Fibroblast of lung (primary cell): ENCODE results near the gene FBLN1. TPM values are rescaled to one million over a fixed set of nuclear protein-coding genes. Genes with fewer than 3 reads are reported as not detected.

Source experiments
- DNase-seq, 2 donors: peaks; one replicate each; pipeline versions ENCODE4 v3.0.0 to v3.0.0-alpha.2; 2010; ENCODE audit warnings: low read depth in 2 of 2
- H2AFZ ChIP-seq: 2 replicates; pipeline ENCODE4 v1.5.1; 2012; ENCODE audit warnings: low read length, control low read depth, inconsistent platforms
- H3K27ac ChIP-seq: 2 replicates; pipeline ENCODE4 v1.5.1; 2011; ENCODE audit warnings: low read length, control low read depth; ENCODE audit not compliant: insufficient read depth
- H3K27me3 ChIP-seq: 2 replicates; pipeline ENCODE4 v1.5.1; 2011; ENCODE audit warnings: mild to moderate bottlenecking, low read length; ENCODE audit not compliant: control insufficient read depth, insufficient read depth
- H3K36me3 ChIP-seq: 2 replicates; pipeline ENCODE4 v1.5.1; 2011; ENCODE audit warnings: low read length; ENCODE audit not compliant: control insufficient read depth, insufficient read depth
- H3K4me1 ChIP-seq: 2 replicates; pipeline ENCODE4 v1.5.1; 2011; ENCODE audit warnings: low read length; ENCODE audit not compliant: control insufficient read depth, insufficient read depth; ENCODE audit errors: extremely low read depth
- H3K4me2 ChIP-seq: 2 replicates; pipeline ENCODE4 v1.5.1; 2011; ENCODE audit warnings: low read length, control low read depth; ENCODE audit not compliant: insufficient read depth; ENCODE audit errors: extremely low read depth
- H3K4me3 ChIP-seq, 4 experiments: fragments of 200-600 bp in 1 of 4; sonication (generic) in 1 of 4; replicated peaks in 1 of 4; 2 replicates each; pipeline ENCODE4 v1.5.1; 2011 to 2016; ENCODE audit warnings: low read length in 4 of 4, low read depth in 3 of 4, mild to moderate bottlenecking in 3 of 4, control low read depth in 2 of 4, inconsistent platforms in 1 of 4, mixed read lengths in 1 of 4; ENCODE audit not compliant: insufficient read depth in 1 of 4; ENCODE audit errors: control extremely low read depth in 1 of 4
- H3K79me2 ChIP-seq: 2 replicates; pipeline ENCODE4 v1.5.1; 2012; ENCODE audit warnings: mild to moderate bottlenecking, low read length, inconsistent platforms; ENCODE audit not compliant: control insufficient read depth, insufficient read depth
- H3K9ac ChIP-seq: 2 replicates; pipeline ENCODE4 v1.5.1; 2011; ENCODE audit warnings: mild to moderate bottlenecking, low read length, control low read depth; ENCODE audit not compliant: insufficient read depth
- H3K9me3 ChIP-seq: 2 replicates; pipeline ENCODE4 v1.5.1; 2012; ENCODE audit warnings: low read depth, low read length; ENCODE audit not compliant: control insufficient read depth, insufficient read depth
- H4K20me1 ChIP-seq: 2 replicates; pipeline ENCODE4 v1.5.1; 2011; ENCODE audit warnings: low read length; ENCODE audit not compliant: control insufficient read depth, insufficient read depth; ENCODE audit errors: extremely low read depth
- EZH2 ChIP-seq: IDR thresholded peaks from 2 replicates; pipeline ENCODE4 v1.5.1; 2012; ENCODE audit warnings: low read length, control low read depth, mild to moderate bottlenecking; ENCODE audit errors: missing control alignments
- polyA plus RNA-seq, 2 donors: library from polyadenylated mRNA; depleted of rRNA in 1 of 2; stranded (reverse) in 1 of 2; unstranded in 1 of 2; fragments of >200 nt; gene quantifications; 2 replicates each; pipeline ENCODE4 v1.2.1, GENCODE V29; 2011 to 2012; ENCODE audit warnings: missing spikeins in 1 of 2
- total RNA-seq: library from RNA; depleted of rRNA; stranded (reverse); fragments of >200 nt; gene quantifications from 2 replicates; pipeline ENCODE4 v1.2.1, GENCODE V29; 2014
- TF ChIP-seq, protein P1 (sequence below), 2 donors: IDR thresholded peaks in 1 of 2; conservative IDR thresholded peaks in 1 of 2; 1 replicate in 1 of 2; 2 replicates in 1 of 2; pipeline ENCODE4 v1.5.1; 2011 to 2012; ENCODE audit warnings: low read length in 2 of 2, control low read depth in 1 of 2, inconsistent platforms in 1 of 2, low read depth in 1 of 2, mild to moderate bottlenecking in 1 of 2

FBLN1 gene
- total and polyA plus RNA-seq, 2 donors (not counting 1 experiment from before 2014, with no cell fraction given) = 134 to 270 TPM

DNA sequence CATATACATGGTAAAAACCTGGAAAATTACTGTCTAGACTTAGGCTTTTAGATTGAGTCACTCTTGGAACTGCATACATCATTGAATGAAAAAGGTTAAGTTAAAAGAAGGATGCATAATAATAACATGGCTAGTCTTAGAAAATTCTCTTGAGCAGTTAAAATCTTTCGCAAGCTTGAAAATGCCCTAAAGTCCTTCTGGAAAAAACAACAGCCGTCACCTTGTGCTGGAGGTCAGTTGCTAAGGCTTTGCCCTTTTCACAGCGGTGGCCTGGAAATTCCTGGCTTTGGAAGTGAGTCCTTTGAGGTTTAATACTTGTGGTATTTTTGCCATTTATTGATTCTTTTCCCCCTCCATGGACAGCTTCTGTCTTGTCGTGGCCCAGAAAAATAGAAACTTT is 17.4 kb upstream of the FBLN1 start:
- Histone ChIP-seq H3K4me1 (no peaks in the 10 kb centered on the region), H3K36me3 (no peaks in the 10 kb centered on the region), H3K79me2 (no peaks in the 10 kb centered on the region), H3K9me3 (no peaks in the 10 kb centered on the region), H4K20me1 (no peaks in the 10 kb centered on the region), H3K4me2 (no peak overlapping the region), H3K4me3 (no peak overlapping the region), H2AFZ (no peak overlapping the region), H3K27ac (no peak overlapping the region), H3K27me3 (no peaks in the 10 kb centered on the region), H3K9ac (no peak overlapping the region)
- TF ChIP-seq EZH2 = no peak
- TF ChIP-seq, protein P1, sequence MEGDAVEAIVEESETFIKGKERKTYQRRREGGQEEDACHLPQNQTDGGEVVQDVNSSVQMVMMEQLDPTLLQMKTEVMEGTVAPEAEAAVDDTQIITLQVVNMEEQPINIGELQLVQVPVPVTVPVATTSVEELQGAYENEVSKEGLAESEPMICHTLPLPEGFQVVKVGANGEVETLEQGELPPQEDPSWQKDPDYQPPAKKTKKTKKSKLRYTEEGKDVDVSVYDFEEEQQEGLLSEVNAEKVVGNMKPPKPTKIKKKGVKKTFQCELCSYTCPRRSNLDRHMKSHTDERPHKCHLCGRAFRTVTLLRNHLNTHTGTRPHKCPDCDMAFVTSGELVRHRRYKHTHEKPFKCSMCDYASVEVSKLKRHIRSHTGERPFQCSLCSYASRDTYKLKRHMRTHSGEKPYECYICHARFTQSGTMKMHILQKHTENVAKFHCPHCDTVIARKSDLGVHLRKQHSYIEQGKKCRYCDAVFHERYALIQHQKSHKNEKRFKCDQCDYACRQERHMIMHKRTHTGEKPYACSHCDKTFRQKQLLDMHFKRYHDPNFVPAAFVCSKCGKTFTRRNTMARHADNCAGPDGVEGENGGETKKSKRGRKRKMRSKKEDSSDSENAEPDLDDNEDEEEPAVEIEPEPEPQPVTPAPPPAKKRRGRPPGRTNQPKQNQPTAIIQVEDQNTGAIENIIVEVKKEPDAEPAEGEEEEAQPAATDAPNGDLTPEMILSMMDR (conservative IDR thresholded peaks at IDR 0.05 in 1 of 2, IDR thresholded peaks at IDR 0.05 in 1 of 2; ENCODE audit: low read depth in 1 of 2, low read length in 2 of 2) = no peak
- no peak for DNase-seq

GRCh38 chr22:45488764-45489370 is 13.8 kb upstream of the FBLN1 start:
- no peaks in the 10 kb centered on the region for H3K79me2 ChIP-seq
- no peaks in the 10 kb centered on the region for H4K20me1 ChIP-seq
- no peak overlapping the region for H3K27ac ChIP-seq
- no peaks in the 10 kb centered on the region for H3K9me3 ChIP-seq
- no peak for TF ChIP-seq EZH2
- TF ChIP-seq, protein P1 (conservative IDR thresholded peaks at IDR 0.05 in 1 of 2, IDR thresholded peaks at IDR 0.05 in 1 of 2; ENCODE audit: low read depth in 1 of 2, low read length in 2 of 2) = no peak
- H3K9ac ChIP-seq = no peak overlapping the region
- H2AFZ ChIP-seq = no peak overlapping the region
- H3K4me2 ChIP-seq = no peak overlapping the region
- H3K4me3 ChIP-seq = no peak overlapping the region
- no peak for DNase-seq
- no peaks in the 10 kb centered on the region for H3K27me3 ChIP-seq
- no peaks in the 10 kb centered on the region for H3K36me3 ChIP-seq
- H3K4me1 ChIP-seq = peaks cover 2% of the 10 kb centered on the region

GRCh38 chr22:45490836-45491235 is 11.8 kb upstream of the FBLN1 start:
- Histone ChIP-seq H3K4me3 (no peak overlapping the region), H3K27ac (no peak overlapping the region), H2AFZ (no peak overlapping the region), H3K79me2 (no peaks in the 10 kb centered on the region), H3K36me3 (no peaks in the 10 kb centered on the region), H3K4me1 (peaks cover 3% of the 10 kb centered on the region), H3K27me3 (no peaks in the 10 kb centered on the region), H3K9ac (no peak overlapping the region), H3K4me2 (no peak overlapping the region), H4K20me1 (no peaks in the 10 kb centered on the region), H3K9me3 (no peaks in the 10 kb centered on the region)
- TF ChIP-seq, protein P1 (conservative IDR thresholded peaks at IDR 0.05 in 1 of 2, IDR thresholded peaks at IDR 0.05 in 1 of 2; ENCODE audit: low read depth in 1 of 2, low read length in 2 of 2) = no peak
- no peak for TF ChIP-seq EZH2
- no peak for DNase-seq
